Activated CD8-positive, alpha-beta T cell treated with anti-CD3 and anti-CD28 coated beads, Interleukin-2, amount 10 ng/mL, durations not matched to agents 7 days and 5 days (primary cell): ENCODE data around the gene FBXO17. TPM values are rescaled to one million over a fixed set of nuclear protein-coding genes. Genes with fewer than 3 reads are reported as not detected.

Experiments
- ATAC-seq: fragments of 150-1000 bp; cut with Tn5 transposase; one replicate; pipeline ENCODE4 v1.10.0; 2021; ENCODE audit warnings: moderate library complexity
- CTCF ChIA-PET: fragments of 350-600 bp; sonication (Branson Sonifier 250); formaldehyde crosslinking; loops from one replicate; lab custom pipeline; 2021; ENCODE audit warnings: antibody characterized with exemption; lab: Charles Lee
- POLR2A ChIA-PET: fragments of 350-600 bp; sonication (Branson Sonifier 250); formaldehyde crosslinking; loops from one replicate; lab custom pipeline; 2021; ENCODE audit warnings: antibody characterized with exemption; lab: Charles Lee
- DNase-seq: peaks from one replicate; pipeline ENCODE4 v3.0.0-alpha.2; 2020
- H3K27ac Mint-ChIP-seq: one replicate; pipeline ENCODE4 v1.8.0; 2021; ENCODE audit warnings: mild to moderate bottlenecking, mixed read lengths
- H3K27me3 Mint-ChIP-seq: one replicate; pipeline ENCODE4 v1.8.0; 2021; ENCODE audit warnings: low read depth, mixed read lengths
- H3K36me3 Mint-ChIP-seq: one replicate; pipeline ENCODE4 v1.8.0; 2021; ENCODE audit warnings: low read depth, mixed read lengths
- H3K4me1 Mint-ChIP-seq: one replicate; pipeline ENCODE4 v1.8.0; 2021; ENCODE audit warnings: low read depth, mixed read lengths
- H3K4me3 Mint-ChIP-seq: one replicate; pipeline ENCODE4 v1.8.0; 2021; ENCODE audit warnings: mild to moderate bottlenecking, mixed read lengths
- H3K9me3 Mint-ChIP-seq: one replicate; pipeline ENCODE4 v1.8.0; 2022; ENCODE audit warnings: mixed read lengths; ENCODE audit not compliant: insufficient read depth
- total RNA-seq, 2 experiments: library from RNA; stranded (reverse); gene quantifications; one replicate each; pipeline ENCODE4 v1.2.3, GENCODE V29; 2021

The FBXO17 gene
- total RNA-seq: not detected

- POLR2A ChIA-PET: no interaction called here
- peaks cover 29% of the 10 kb centered on the region for H3K27me3 Mint-ChIP-seq
- no peak within 1 kb of the TSS for H3K4me3 Mint-ChIP-seq
- H3K4me1 Mint-ChIP-seq: peaks cover 11% of the 10 kb centered on the region
- ATAC-seq (peak; percentile 19), DNase-seq (no peak)
- no peaks in the 10 kb centered on the region for H3K36me3 Mint-ChIP-seq
- H3K27ac Mint-ChIP-seq: no peak within 1 kb of the TSS
- CTCF ChIA-PET: interaction anchor here (1.1 to 1.5 kb wide), 2 partner anchors 14 to 16 kb away, joined by 3 to 4 read pairs; no protein-coding TSS in a partner anchor
- peaks cover under 1% of the 10 kb centered on the region for H3K9me3 Mint-ChIP-seq
These were observed at the start of gene FBXO17 for GRCh38 chr19:38975214-38975860. TSS of gene FBXO17 (minus strand) at chr19:38975742. CDS start at chr19:38950319, 25,423 bp downstream.

- Mint-ChIP-seq H3K36me3 (no peaks in the 10 kb centered on the region), H3K27me3 (no peaks in the 10 kb centered on the region), H3K4me3 (no peak overlapping the region), H3K9me3 (no peaks in the 10 kb centered on the region), H3K4me1 (no peaks in the 10 kb centered on the region), H3K27ac (no peak overlapping the region)
- ATAC-seq (no peak), DNase-seq (no peak)
- POLR2A ChIA-PET: no interaction called here
- CTCF ChIA-PET: no interaction called here
These were observed 49.5 kb upstream of the FBXO17 start for GRCh38 chr19:39024875-39025641.

- Mint-ChIP-seq H3K27me3 (peaks cover 2% of the 10 kb centered on the region), H3K36me3 (no peaks in the 10 kb centered on the region), H3K4me1 (no peaks in the 10 kb centered on the region), H3K4me3 (no peak overlapping the region), H3K9me3 (no peaks in the 10 kb centered on the region), H3K27ac (no peak overlapping the region)
- DNase-seq: no peak
- ChIA-PET POLR2A (no interaction called here), CTCF (no interaction called here)
- ATAC-seq: no peak
These were observed 45.5 kb upstream of the FBXO17 start for GRCh38 chr19:39021063-39021462.

- no peak overlapping the region for H3K4me3 Mint-ChIP-seq
- POLR2A ChIA-PET: no interaction called here
- ATAC-seq: no peak
- no peaks in the 10 kb centered on the region for H3K9me3 Mint-ChIP-seq
- CTCF ChIA-PET: no interaction called here
- no peak overlapping the region for H3K27ac Mint-ChIP-seq
- peaks cover 4% of the 10 kb centered on the region for H3K27me3 Mint-ChIP-seq
- H3K36me3 Mint-ChIP-seq: no peaks in the 10 kb centered on the region
- no peak for DNase-seq
- no peaks in the 10 kb centered on the region for H3K4me1 Mint-ChIP-seq
These were observed 42.1 kb upstream of the FBXO17 start for GRCh38 chr19:39017646-39018045.

GRCh38 chr19:39017026-39017425 is 41.5 kb upstream of the FBXO17 start:
- POLR2A ChIA-PET: interaction anchor here (0.7 kb wide), 1 partner anchor 897 kb away, joined by 4 read pairs; no protein-coding TSS in a partner anchor

GRCh38 chr19:39014037-39014436 is 38.5 kb upstream of the FBXO17 start:
- H3K27ac Mint-ChIP-seq: no peak overlapping the region
- CTCF ChIA-PET: no interaction called here
- no peaks in the 10 kb centered on the region for H3K36me3 Mint-ChIP-seq
- H3K4me3 Mint-ChIP-seq: no peak overlapping the region
- no peak for ATAC-seq
- H3K27me3 Mint-ChIP-seq: peaks cover 7% of the 10 kb centered on the region
- DNase-seq: no peak
- no peaks in the 10 kb centered on the region for H3K9me3 Mint-ChIP-seq
- H3K4me1 Mint-ChIP-seq: no peaks in the 10 kb centered on the region
- POLR2A ChIA-PET: no interaction called here

More at GRCh38 chr19:39017026-39017425, 41.5 kb upstream of the FBXO17 start:
- Mint-ChIP-seq H3K9me3 (no peaks in the 10 kb centered on the region), H3K36me3 (no peaks in the 10 kb centered on the region), H3K4me3 (no peak overlapping the region), H3K4me1 (no peaks in the 10 kb centered on the region), H3K27me3 (peaks cover 4% of the 10 kb centered on the region), H3K27ac (no peak overlapping the region)
- no peak for DNase-seq
- CTCF ChIA-PET: no interaction called here
- no peak for ATAC-seq

- CTCF ChIA-PET: no interaction called here
These were observed 33.5 kb upstream of the FBXO17 start for GRCh38 chr19:39009001-39009400.

GRCh38 chr19:39008137-39008536 is 32.6 kb upstream of the FBXO17 start:
- Mint-ChIP-seq H3K4me3 (no peak overlapping the region), H3K36me3 (no peaks in the 10 kb centered on the region), H3K4me1 (peaks cover 10% of the 10 kb centered on the region), H3K27ac (no peak overlapping the region), H3K9me3 (no peaks in the 10 kb centered on the region), H3K27me3 (peaks cover 12% of the 10 kb centered on the region)
- ChIA-PET CTCF (no interaction called here), POLR2A (no interaction called here)
- ATAC-seq (no peak), DNase-seq (no peak)

More at GRCh38 chr19:39009001-39009400, 33.5 kb upstream of the FBXO17 start:
- H3K4me3 Mint-ChIP-seq: no peak overlapping the region
- POLR2A ChIA-PET: interaction anchor here (0.7 kb wide), 1 partner anchor 1119 kb away, joined by 3 read pairs; no protein-coding TSS in a partner anchor
- no peak overlapping the region for H3K27ac Mint-ChIP-seq
- ATAC-seq: no peak
- peaks cover 10% of the 10 kb centered on the region for H3K4me1 Mint-ChIP-seq
- H3K27me3 Mint-ChIP-seq: peaks cover 12% of the 10 kb centered on the region
- H3K36me3 Mint-ChIP-seq: no peaks in the 10 kb centered on the region
- DNase-seq: no peak
- no peaks in the 10 kb centered on the region for H3K9me3 Mint-ChIP-seq

- H3K36me3 Mint-ChIP-seq: no peaks in the 10 kb centered on the region
- peaks cover 17% of the 10 kb centered on the region for H3K27me3 Mint-ChIP-seq
- peaks cover 10% of the 10 kb centered on the region for H3K4me1 Mint-ChIP-seq
- H3K4me3 Mint-ChIP-seq: no peak overlapping the region
- CTCF ChIA-PET: no interaction called here
- POLR2A ChIA-PET: no interaction called here
- H3K9me3 Mint-ChIP-seq: no peaks in the 10 kb centered on the region
- H3K27ac Mint-ChIP-seq: no peak overlapping the region
- ATAC-seq (no peak), DNase-seq (no peak)
These were observed 31.6 kb upstream of the FBXO17 start for GRCh38 chr19:39007096-39007495.

- H3K4me1 Mint-ChIP-seq: peaks cover 10% of the 10 kb centered on the region
- CTCF ChIA-PET: no interaction called here
- H3K9me3 Mint-ChIP-seq: no peaks in the 10 kb centered on the region
- peaks cover 16% of the 10 kb centered on the region for H3K27me3 Mint-ChIP-seq
- POLR2A ChIA-PET: no interaction called here
- no peak for ATAC-seq
- H3K4me3 Mint-ChIP-seq: no peak overlapping the region
- H3K27ac Mint-ChIP-seq: no peak overlapping the region
- no peaks in the 10 kb centered on the region for H3K36me3 Mint-ChIP-seq
- no peak for DNase-seq
These were observed 28.9 kb upstream of the FBXO17 start for GRCh38 chr19:39004403-39004802.

- Mint-ChIP-seq H3K27me3 (peaks cover 14% of the 10 kb centered on the region), H3K4me1 (peaks cover 10% of the 10 kb centered on the region), H3K4me3 (no peak overlapping the region), H3K36me3 (no peaks in the 10 kb centered on the region), H3K27ac (no peak overlapping the region), H3K9me3 (no peaks in the 10 kb centered on the region)
- ATAC-seq (no peak), DNase-seq (no peak)
- ChIA-PET CTCF (no interaction called here), POLR2A (no interaction called here)
These were observed 28.3 kb upstream of the FBXO17 start for GRCh38 chr19:39003796-39004195.

GRCh38 chr19:39003188-39003587 is 27.6 kb upstream of the FBXO17 start:
- ChIA-PET CTCF (no interaction called here), POLR2A (no interaction called here)
- Mint-ChIP-seq H3K4me1 (peaks cover 10% of the 10 kb centered on the region), H3K36me3 (no peaks in the 10 kb centered on the region), H3K27me3 (peaks cover 11% of the 10 kb centered on the region), H3K4me3 (no peak overlapping the region), H3K27ac (no peak overlapping the region), H3K9me3 (no peaks in the 10 kb centered on the region)
- ATAC-seq (no peak), DNase-seq (no peak)
